ENCODE measurements around the gene SMIM31. TPM values are rescaled to one million over a fixed set of nuclear protein-coding genes. Genes with fewer than 3 reads are reported as not detected.

The SMIM31 gene
- polyA plus RNA-seq, 3 donors, result not detected

- WGBS (ENCODE audit: insufficient coverage), result 94% methylated on average over 2 of the region's 6 CpGs
- no peaks in the 10 kb centered on the region for H3K36me3 ChIP-seq (replicated peaks in 1 of 2; ENCODE audit: control insufficient read depth in 1 of 2, insufficient read depth in 2 of 2, low read length in 2 of 2)
- no peaks in the 10 kb centered on the region for H4K20me1 ChIP-seq (ENCODE audit: insufficient read depth, low read length)
- DNase-seq, result no peak
- no peaks in the 10 kb centered on the region for H3K4me1 ChIP-seq (ENCODE audit: control insufficient read depth in 1 of 2, insufficient read depth in 2 of 2, low read length in 2 of 2)
- Mint-ChIP-seq H3K27ac (no peak overlapping the region), H3K27me3 (ENCODE audit: low read depth in 3 of 3) (no peaks in the 10 kb centered on the region), H3K9me3 (no peaks in the 10 kb centered on the region), H3K4me3 (no peak overlapping the region), H3K36me3 (no peaks in the 10 kb centered on the region), H3K4me1 (no peaks in the 10 kb centered on the region)
- no peak for TF ChIP-seq CTCF (IDR thresholded peaks at IDR 0.05)
- no peak overlapping the region for H3K27ac ChIP-seq (ENCODE audit: low read depth in 1 of 2, low read length in 2 of 2)
- H2AFZ ChIP-seq (ENCODE audit: insufficient read depth, low read depth, low read length, poor library complexity, severe bottlenecking), result no peak overlapping the region
- H3K27me3 ChIP-seq (ENCODE audit: control insufficient read depth in 2 of 2, insufficient read depth in 2 of 2, low read length in 2 of 2), result no peaks in the 10 kb centered on the region
- no peak overlapping the region for H3K4me3 ChIP-seq (replicated peaks in 1 of 3; ENCODE audit: low read depth in 2 of 3, low read length in 3 of 3)
- H3K4me2 ChIP-seq (replicated peaks; ENCODE audit: extremely low read depth, low read length, poor library complexity, severe bottlenecking), result no peak overlapping the region
- no peaks in the 10 kb centered on the region for H3K9me3 ChIP-seq (replicated peaks in 1 of 2; ENCODE audit: control insufficient read depth in 1 of 2, insufficient read depth in 1 of 2, low read length in 2 of 2)
- intact Hi-C loops (cut with micrococcal nuclease), result no loop called here
- no peaks in the 10 kb centered on the region for H3K79me2 ChIP-seq (ENCODE audit: insufficient read depth, low read length)
- H3K9ac ChIP-seq (ENCODE audit: insufficient read depth, low read length, poor library complexity, severe bottlenecking), result no peak overlapping the region
Measured at GRCh38 chr4:164783976-164784375, 30.0 kb downstream of the SMIM31 start.

DNA sequence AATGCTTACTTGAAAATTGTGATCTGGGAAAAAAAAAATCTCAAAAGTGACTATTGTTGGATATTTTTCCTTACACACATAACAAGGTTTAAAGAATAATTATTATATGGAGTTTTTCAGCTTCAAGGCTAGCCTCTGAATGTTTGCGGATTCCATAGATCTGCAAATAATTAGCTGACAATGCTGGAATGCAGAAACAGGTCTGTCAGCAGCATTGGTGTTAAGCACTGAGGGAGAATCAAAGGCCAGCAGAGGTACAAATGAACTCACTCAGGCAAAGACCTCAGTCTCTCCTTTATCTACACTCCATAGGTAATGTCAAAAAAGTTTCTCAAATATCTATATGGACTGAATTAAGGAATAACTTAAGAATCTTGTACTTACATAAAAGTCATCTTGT, 35.1 kb downstream of the SMIM31 start:
- Mint-ChIP-seq H3K9me3 (no peaks in the 10 kb centered on the region), H3K36me3 (no peaks in the 10 kb centered on the region), H3K27me3 (ENCODE audit: low read depth in 3 of 3) (no peaks in the 10 kb centered on the region), H3K27ac (no peak overlapping the region), H3K4me3 (no peak overlapping the region), H3K4me1 (no peaks in the 10 kb centered on the region)
- Histone ChIP-seq H3K9me3 (replicated peaks in 1 of 2; ENCODE audit: control insufficient read depth in 1 of 2, insufficient read depth in 1 of 2, low read length in 2 of 2) (no peaks in the 10 kb centered on the region), H2AFZ (ENCODE audit: insufficient read depth, low read depth, low read length, poor library complexity, severe bottlenecking) (no peak overlapping the region), H3K36me3 (replicated peaks in 1 of 2; ENCODE audit: control insufficient read depth in 1 of 2, insufficient read depth in 2 of 2, low read length in 2 of 2) (no peaks in the 10 kb centered on the region), H3K4me2 (replicated peaks; ENCODE audit: extremely low read depth, low read length, poor library complexity, severe bottlenecking) (no peak overlapping the region), H3K4me3 (replicated peaks in 1 of 3; ENCODE audit: low read depth in 2 of 3, low read length in 3 of 3) (no peak overlapping the region), H3K27ac (ENCODE audit: low read depth in 1 of 2, low read length in 2 of 2) (no peak overlapping the region), H3K79me2 (ENCODE audit: insufficient read depth, low read length) (no peaks in the 10 kb centered on the region), H3K27me3 (ENCODE audit: control insufficient read depth in 2 of 2, insufficient read depth in 2 of 2, low read length in 2 of 2) (peaks cover 0 to 2% of the 10 kb centered on the region in 2 donors), H3K9ac (ENCODE audit: insufficient read depth, low read length, poor library complexity, severe bottlenecking) (no peak overlapping the region), H3K4me1 (ENCODE audit: control insufficient read depth in 1 of 2, insufficient read depth in 2 of 2, low read length in 2 of 2) (no peaks in the 10 kb centered on the region), H4K20me1 (ENCODE audit: insufficient read depth, low read length) (no peaks in the 10 kb centered on the region)
- intact Hi-C loops (cut with micrococcal nuclease), result no loop called here
- DNase-seq, result no peak
- WGBS (ENCODE audit: insufficient coverage), result no CpG with 5 or more reads among the region's 1 CpG
- no peak for TF ChIP-seq CTCF (IDR thresholded peaks at IDR 0.05)
